Epithelial cell of alveolus of lung (primary cell): ENCODE results near the gene NAA40. TPM values are rescaled to one million over a fixed set of nuclear protein-coding genes. Genes with fewer than 3 reads are reported as not detected.

Experiments
- total RNA-seq: library from RNA; depleted of rRNA; stranded (reverse); fragments of >200 nt; gene quantifications from 2 replicates; pipeline ENCODE4 v1.2.1, GENCODE V29; 2015

NAA40 gene
- 7.0 and 12.5 TPM in 2 replicates for total RNA-seq

GRCh38 chr11:63938479-63939396 lies at the start of gene NAA40:
NAA40 (plus strand) TSS chr11:63939002; CDS start chr11:63939097, 95 bp downstream.

DNA sequence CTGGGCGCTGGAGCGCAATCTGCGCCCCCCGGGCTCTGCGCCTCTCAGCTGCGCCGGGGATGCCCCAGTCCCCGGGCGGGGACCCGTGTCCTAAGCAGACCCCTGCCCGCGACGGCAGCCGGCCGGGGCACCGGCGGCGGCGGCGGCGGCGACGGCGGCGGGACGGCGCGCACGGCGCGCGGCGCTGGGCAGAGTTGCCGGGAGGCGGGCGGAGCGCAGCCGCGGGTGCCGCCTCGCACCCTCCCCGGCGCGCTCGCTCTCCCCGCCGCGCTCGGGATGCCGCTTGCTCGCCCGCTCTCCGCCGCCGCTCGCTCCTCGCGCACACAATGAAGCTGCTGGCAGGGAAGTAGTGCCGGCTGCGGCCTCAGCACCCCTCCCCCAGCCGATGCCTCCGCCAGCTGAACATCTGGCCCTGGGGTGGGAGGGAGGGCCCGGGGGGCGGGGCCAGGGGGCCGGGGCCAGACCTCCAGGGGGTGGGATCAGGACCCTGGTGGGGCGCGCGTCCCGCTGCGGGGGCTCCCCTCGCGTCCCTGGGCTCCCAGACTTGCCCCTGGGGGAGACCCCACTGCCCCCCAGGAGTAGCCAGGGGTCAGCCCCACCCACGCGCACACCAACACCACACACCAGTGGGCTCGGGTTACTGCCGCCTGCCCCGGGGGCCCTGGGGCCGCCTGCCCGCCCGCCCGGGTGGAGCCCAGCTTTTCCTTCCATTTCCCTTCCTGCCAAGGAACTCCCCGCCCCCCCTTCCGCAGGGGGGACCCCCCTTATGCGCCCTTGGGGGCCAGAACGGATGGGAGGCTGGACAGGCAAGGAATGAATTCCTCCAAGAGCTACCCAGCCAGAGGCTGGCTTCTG lies 21.7 kb upstream of the NAA40 start, which contains the start of gene RCOR2:
TSS of gene RCOR2 (minus strand) at position 328 of the 855 bp plus-strand sequence. CDS start 708 bp downstream, outside the sequence.

DNA sequence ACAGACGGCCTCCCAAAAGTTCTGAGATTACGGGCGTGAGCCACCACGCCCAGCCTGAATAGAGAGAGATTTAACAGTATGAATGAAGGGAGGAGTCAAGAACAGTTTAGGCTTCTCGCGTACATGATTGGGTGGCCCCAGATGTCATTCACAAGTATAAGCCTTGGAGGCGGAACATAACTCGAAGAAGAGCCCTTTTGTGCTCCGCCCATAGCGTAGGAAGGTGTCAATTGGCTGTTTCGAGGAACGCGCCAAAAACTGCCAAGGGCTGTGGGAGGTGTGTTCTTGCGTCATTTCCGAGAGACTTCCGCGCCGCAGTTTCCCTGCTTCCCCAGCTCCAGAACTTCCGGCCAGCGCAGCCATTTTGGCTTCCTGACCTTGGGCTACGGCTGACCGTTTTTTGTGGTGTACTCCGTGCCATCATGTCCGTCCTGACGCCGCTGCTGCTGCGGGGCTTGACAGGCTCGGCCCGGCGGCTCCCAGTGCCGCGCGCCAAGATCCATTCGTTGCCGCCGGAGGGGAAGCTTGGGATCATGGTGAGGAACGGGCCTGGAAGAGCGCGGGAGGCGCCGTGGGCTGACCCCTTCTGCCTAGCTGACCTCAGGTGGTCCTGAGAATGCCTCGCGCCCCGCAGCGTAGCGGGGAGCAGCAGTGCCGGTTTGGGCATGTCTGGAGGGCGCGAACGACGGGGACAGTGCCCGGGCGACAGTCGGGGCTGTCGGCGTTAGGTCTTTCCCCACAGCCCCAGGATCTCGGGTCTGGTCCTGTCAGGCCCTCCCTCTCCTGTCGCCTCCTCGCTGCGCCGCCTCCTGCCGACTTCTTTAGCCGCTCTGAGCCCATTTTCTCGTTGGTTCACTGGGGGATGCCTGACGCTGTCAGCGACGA lies 35.7 kb downstream of the NAA40 start, which contains the start of gene COX8A:
TSS of gene COX8A (plus strand) at position 362 of the 885 bp plus-strand sequence. CDS start at position 423, 61 bp downstream.

GRCh38 chr11:63986156-63986931 lies 47.5 kb downstream of the NAA40 start, which contains the start of gene OTUB1:
OTUB1 (plus strand) TSS chr11:63986438; CDS start chr11:63986457, 19 bp downstream.

Other genes with a start within 250 kb of the NAA40 start
- gene ZFTA, start 170.2 kb upstream of the NAA40 start, total RNA-seq: 8.8 and 44.0 TPM in 2 replicates
- gene SPINDOC, start 125.5 kb upstream of the NAA40 start, total RNA-seq: 24.4 and 31.0 TPM in 2 replicates
- gene MARK2, start 99.9 kb upstream of the NAA40 start, total RNA-seq: 15.4 and 16.0 TPM in 2 replicates
- 6.9 and 10.9 TPM in 2 replicates for gene RCOR2, start 21.8 kb upstream of the NAA40 start, total RNA-seq
- 346 and 593 TPM in 2 replicates for gene COX8A, start 35.6 kb downstream of the NAA40 start, total RNA-seq
- gene OTUB1, start 47.4 kb downstream of the NAA40 start, total RNA-seq: 111 and 141 TPM in 2 replicates
- 0.26 and 0.56 TPM in 2 replicates for gene FLRT1, start 96.9 kb downstream of the NAA40 start, total RNA-seq
- 18.4 and 41.7 TPM in 2 replicates for gene MACROD1, start 227.1 kb downstream of the NAA40 start, total RNA-seq
- gene STIP1, start 247.2 kb downstream of the NAA40 start, total RNA-seq: 138 and 185 TPM in 2 replicates